SK-N-SH treated with all-trans-retinoic acid at 6 μM for 48 hours (cell line): ENCODE data around the gene SH3RF1.

Experiments used
- ARNTL ChIP-seq: fragments of 450-650 bp; formaldehyde crosslinking; IDR thresholded peaks from 2 replicates; pipeline ENCODE4 v1.5.0; 2020; ENCODE audit warnings: low read depth, mild to moderate bottlenecking, moderate library complexity, borderline replicate concordance
- CREB5 ChIP-seq: fragments of 250-450 bp; sonication (Bioruptor Pico); IDR thresholded peaks from 2 replicates; pipeline ENCODE4 v1.5.1; 2020; ENCODE audit warnings: low read depth, mild to moderate bottlenecking, moderate library complexity
- PATZ1 ChIP-seq: fragments of 250-450 bp; sonication (Bioruptor Pico); IDR thresholded peaks from 2 replicates; pipeline ENCODE4 v1.8.0; 2020; ENCODE audit warnings: mild to moderate bottlenecking, moderate library complexity, borderline replicate concordance
- POU6F1 ChIP-seq: fragments of 250-450 bp; sonication (Bioruptor Pico); IDR thresholded peaks from 2 replicates; pipeline ENCODE4 v1.8.0; 2021; ENCODE audit warnings: low read depth, mild to moderate bottlenecking, moderate library complexity, borderline replicate concordance
- RARB ChIP-seq: fragments of 250-450 bp; sonication (Bioruptor Pico); IDR thresholded peaks from 2 replicates; pipeline ENCODE4 v1.8.0; 2021; ENCODE audit warnings: mild to moderate bottlenecking, moderate library complexity
- ZFP3 ChIP-seq: fragments of 250-450 bp; sonication (Bioruptor Pico); IDR thresholded peaks from 2 replicates; pipeline ENCODE4 v1.5.0; 2020; ENCODE audit warnings: mild to moderate bottlenecking, moderate library complexity
- ZNF565 ChIP-seq: fragments of 450-650 bp; formaldehyde crosslinking; conservative IDR thresholded peaks from 2 replicates; pipeline ENCODE4 v1.5.0; 2020; ENCODE audit warnings: low read depth, mild to moderate bottlenecking, moderate library complexity
- TF ChIP-seq, protein P1 (sequence below): fragments of 250-450 bp; sonication (Bioruptor Pico); IDR thresholded peaks from 2 replicates; pipeline ENCODE4 v1.5.1; 2021; ENCODE audit warnings: mild to moderate bottlenecking, moderate library complexity
- TF ChIP-seq, protein P2 (sequence below): fragments of 250-450 bp; sonication (Bioruptor Pico); IDR thresholded peaks from 2 replicates; pipeline ENCODE4 v1.5.0; 2020; ENCODE audit warnings: mild to moderate bottlenecking, moderate library complexity

- no peak for TF ChIP-seq ARNTL
- TF ChIP-seq, protein P1, sequence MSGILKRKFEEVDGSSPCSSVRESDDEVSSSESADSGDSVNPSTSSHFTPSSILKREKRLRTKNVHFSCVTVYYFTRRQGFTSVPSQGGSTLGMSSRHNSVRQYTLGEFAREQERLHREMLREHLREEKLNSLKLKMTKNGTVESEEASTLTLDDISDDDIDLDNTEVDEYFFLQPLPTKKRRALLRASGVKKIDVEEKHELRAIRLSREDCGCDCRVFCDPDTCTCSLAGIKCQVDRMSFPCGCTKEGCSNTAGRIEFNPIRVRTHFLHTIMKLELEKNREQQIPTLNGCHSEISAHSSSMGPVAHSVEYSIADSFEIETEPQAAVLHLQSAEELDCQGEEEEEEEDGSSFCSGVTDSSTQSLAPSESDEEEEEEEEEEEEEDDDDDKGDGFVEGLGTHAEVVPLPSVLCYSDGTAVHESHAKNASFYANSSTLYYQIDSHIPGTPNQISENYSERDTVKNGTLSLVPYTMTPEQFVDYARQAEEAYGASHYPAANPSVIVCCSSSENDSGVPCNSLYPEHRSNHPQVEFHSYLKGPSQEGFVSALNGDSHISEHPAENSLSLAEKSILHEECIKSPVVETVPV (CRISPR knock-in tag) = no peak
- TF ChIP-seq CREB5 (CRISPR knock-in tag) = no peak
- TF ChIP-seq ZFP3 (CRISPR knock-in tag) = no peak
- TF ChIP-seq RARB (CRISPR knock-in tag) = no peak
- no peak for TF ChIP-seq POU6F1
- no peak for TF ChIP-seq PATZ1 (CRISPR knock-in tag)
- TF ChIP-seq, protein P2, sequence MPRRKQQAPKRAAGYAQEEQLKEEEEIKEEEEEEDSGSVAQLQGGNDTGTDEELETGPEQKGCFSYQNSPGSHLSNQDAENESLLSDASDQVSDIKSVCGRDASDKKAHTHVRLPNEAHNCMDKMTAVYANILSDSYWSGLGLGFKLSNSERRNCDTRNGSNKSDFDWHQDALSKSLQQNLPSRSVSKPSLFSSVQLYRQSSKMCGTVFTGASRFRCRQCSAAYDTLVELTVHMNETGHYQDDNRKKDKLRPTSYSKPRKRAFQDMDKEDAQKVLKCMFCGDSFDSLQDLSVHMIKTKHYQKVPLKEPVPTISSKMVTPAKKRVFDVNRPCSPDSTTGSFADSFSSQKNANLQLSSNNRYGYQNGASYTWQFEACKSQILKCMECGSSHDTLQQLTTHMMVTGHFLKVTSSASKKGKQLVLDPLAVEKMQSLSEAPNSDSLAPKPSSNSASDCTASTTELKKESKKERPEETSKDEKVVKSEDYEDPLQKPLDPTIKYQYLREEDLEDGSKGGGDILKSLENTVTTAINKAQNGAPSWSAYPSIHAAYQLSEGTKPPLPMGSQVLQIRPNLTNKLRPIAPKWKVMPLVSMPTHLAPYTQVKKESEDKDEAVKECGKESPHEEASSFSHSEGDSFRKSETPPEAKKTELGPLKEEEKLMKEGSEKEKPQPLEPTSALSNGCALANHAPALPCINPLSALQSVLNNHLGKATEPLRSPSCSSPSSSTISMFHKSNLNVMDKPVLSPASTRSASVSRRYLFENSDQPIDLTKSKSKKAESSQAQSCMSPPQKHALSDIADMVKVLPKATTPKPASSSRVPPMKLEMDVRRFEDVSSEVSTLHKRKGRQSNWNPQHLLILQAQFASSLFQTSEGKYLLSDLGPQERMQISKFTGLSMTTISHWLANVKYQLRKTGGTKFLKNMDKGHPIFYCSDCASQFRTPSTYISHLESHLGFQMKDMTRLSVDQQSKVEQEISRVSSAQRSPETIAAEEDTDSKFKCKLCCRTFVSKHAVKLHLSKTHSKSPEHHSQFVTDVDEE = no peak
- no peak for TF ChIP-seq ZNF565 (CRISPR knock-in tag)
Observed at GRCh38 chr4:169153481-169154087, 117.2 kb downstream of the SH3RF1 start.
